LNCaP clone FGC (cell line): ENCODE results near the gene ODF2.
"Not testable (repeated sequence)": the region's sequence is repeated elsewhere in the genome, so short reads cannot be mapped to it uniquely, and the experiment has no call there.

Source experiments
- DNase-seq: peaks from one replicate; pipeline ENCODE4 v3.0.0-alpha.2; 2011; ENCODE audit warnings: low read depth
- H3K4me3 ChIP-seq: 2 replicates; pipeline ENCODE4 v1.5.1; 2011; ENCODE audit warnings: mild to moderate bottlenecking, low read depth, low read length, control low read depth
- CTCF ChIP-seq: IDR thresholded peaks from 2 replicates; pipeline ENCODE4 v1.5.1; 2012; ENCODE audit warnings: mild to moderate bottlenecking; ENCODE audit not compliant: control insufficient read depth, insufficient read depth; ENCODE audit errors: extremely low read depth

Gene ODF2

GRCh38 chr9:128503870-128504269 is 48.1 kb downstream of the ODF2 start:
- DNase-seq: no peak
- TF ChIP-seq CTCF: no peak
- peak overlapping the region; percentile 95 for H3K4me3 ChIP-seq

- peak; percentile 63 for DNase-seq
- peak within 1 kb of the TSS; percentile 95 for H3K4me3 ChIP-seq
- no peak for TF ChIP-seq CTCF
Measured at GRCh38 chr9:128504485-128505413, 48.9 kb downstream of the ODF2 start, which contains the start of gene GLE1. Gene GLE1, plus strand, starts transcription at chr9:128504719. Its CDS starts 87 bp downstream, at chr9:128504806.

- no peak for TF ChIP-seq CTCF
Measured at GRCh38 chr9:128505414-128505765, 49.6 kb downstream of the ODF2 start.

DNA sequence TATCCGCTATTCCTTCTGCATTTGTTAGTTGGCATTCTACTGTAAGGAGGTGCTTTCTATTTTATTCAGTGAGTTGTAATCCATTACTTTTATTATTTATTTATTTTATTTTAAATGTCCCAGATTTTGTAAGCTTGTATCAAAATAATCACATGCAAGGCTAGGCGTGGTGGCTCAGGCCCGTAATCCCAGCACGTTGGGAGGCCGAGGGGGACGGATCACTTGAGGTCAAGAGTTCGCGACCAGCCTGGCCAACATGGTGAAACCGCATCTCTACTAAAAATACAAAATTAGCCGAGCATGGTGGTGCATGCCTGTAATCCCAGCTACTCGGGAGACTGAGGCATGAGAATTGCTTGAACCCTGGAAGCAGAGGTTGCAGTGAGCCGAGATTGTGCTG is 50.1 kb downstream of the ODF2 start:
- DNase-seq: not testable (repeated sequence)
- H3K4me3 ChIP-seq: peak overlapping the region; percentile 95

More at GRCh38 chr9:128505414-128505765, 49.6 kb downstream of the ODF2 start:
- DNase-seq: no peak
- peak overlapping the region; percentile 95 for H3K4me3 ChIP-seq

GRCh38 chr9:128512820-128513219 is 57.0 kb downstream of the ODF2 start:
- H3K4me3 ChIP-seq: no peak overlapping the region
- DNase-seq: no peak
- TF ChIP-seq CTCF: no peak

- H3K4me3 ChIP-seq: no peak overlapping the region
- no peak for TF ChIP-seq CTCF
- DNase-seq: no peak
Measured at GRCh38 chr9:128521956-128522355, 66.2 kb downstream of the ODF2 start.

DNA sequence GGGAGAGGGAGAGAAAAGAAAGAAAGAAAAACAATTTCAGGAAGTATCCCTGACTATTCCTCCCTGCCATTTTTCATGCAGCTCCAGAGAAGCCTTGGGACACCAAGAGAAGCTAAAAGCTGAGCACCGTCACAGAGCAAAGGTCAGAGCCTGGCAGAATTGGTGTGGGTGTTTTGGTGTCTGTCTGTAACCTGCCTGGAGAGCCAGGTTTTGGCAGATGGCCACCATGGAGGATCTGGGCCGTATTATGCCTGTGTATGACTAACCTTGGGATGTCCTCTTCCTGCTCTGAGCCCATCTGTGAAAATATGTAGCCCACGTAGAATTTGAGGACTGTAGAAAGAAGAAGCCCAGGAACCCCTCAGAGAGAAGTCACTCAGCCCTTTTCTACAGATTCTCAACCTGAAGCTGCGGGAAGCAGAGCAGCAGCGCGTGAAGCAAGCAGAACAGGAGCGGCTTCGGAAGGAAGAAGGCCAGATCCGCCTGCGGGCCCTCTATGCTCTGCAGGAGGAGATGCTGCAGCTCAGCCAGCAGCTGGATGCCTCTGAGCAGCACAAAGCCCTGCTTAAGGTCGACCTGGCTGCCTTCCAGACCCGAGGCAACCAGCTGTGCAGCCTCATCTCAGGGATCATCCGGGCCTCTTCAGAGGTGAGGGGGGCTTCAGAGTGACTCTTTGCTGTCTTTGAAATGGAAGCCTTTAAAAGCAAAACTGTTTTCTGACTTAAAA is 67.6 kb downstream of the ODF2 start:
- no peak for TF ChIP-seq CTCF
- H3K4me3 ChIP-seq: no peak overlapping the region
- DNase-seq: no peak
